Measurements from ENCODE around the gene POLA2. TPM values are rescaled to one million over a fixed set of nuclear protein-coding genes. Genes with fewer than 3 reads are reported as not detected.
"Not testable (repeated sequence)": the region's sequence is repeated elsewhere in the genome, so short reads cannot be mapped to it uniquely, and the experiment has no call there.

POLA2 gene
- total RNA-seq, result 9.2 and 15.3 TPM in 2 replicates

DNA sequence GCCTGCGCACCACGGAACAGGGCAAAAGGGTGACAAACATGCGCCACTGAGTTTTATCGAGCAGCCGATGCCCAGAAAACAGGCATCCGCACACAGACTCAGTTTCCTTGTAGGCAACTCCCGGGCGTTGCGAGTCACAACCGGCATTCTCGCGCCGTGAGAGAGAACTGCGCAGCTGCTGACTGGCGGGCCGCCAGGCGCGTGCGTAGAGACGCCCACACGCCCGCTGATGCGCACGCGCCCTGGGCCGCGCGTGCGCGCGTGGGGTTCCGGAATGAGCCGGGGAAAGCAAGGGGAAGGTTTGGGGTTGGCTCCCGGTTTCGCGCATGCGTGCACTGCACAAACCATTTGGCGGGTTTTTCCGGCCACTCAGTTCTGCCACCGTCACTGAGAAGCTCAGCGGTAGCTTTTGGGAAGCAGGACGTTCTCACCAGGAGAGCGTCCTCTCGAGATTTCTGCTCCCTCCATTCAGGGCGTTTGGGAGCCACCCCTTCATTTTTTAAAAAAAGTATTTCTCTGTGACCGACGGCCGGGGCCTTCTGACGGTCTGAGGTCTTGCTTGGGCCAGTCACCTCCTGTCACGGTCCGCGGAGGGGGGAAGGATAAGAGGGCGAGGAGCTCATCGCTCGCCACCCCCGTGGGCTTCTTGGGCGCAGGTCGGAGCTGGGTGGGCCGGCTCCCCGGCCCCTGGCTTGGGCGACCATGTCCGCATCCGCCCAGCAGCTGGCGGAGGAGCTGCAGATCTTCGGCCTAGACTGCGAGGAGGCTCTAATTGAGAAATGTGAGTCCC lies at the start of gene POLA2:
Gene POLA2, plus strand, starts transcription at position 372 of the 790 bp plus-strand sequence. Its CDS starts 331 bp downstream, at position 703.
- DNase-seq (ENCODE audit: low read depth, low spot score), result peak; percentile 73

- DNase-seq (ENCODE audit: low read depth, low spot score), result no peak
Measured at GRCh38 chr11:65212226-65212801, 49.4 kb upstream of the POLA2 start.

- DNase-seq (ENCODE audit: low read depth, low spot score), result no peak
Measured at GRCh38 chr11:65213322-65214211, 48.2 kb upstream of the POLA2 start.

DNA sequence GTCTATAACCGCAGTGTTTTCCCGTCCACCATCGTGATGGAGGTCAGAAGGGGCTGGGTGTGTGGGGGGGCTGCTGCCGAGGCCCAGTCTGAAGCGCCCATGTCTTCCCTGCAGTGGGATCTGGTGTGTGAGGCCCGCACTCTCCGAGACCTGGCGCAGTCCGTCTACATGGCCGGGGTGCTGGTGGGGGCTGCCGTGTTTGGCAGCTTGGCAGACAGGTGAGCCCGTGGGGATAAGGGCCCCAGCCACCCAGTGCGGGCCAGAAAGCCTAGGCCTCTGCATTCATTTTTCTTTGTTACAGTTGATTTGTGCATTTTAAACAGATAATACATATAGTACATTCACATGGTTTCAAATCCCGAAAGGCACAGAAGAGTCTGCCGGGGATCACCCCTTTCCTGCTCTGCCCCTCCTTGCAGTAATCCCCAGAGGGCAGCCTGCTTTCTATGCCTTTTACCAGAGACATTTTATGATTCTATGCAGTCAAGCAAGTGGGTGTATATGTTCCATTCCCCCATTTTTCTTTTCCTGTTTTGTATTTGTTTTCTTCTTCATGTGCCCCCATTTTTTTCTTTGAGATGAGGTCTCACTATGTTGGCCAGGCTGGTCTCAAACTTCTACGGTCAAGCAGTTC lies 47.4 kb upstream of the POLA2 start:
- no peak for DNase-seq (ENCODE audit: low read depth, low spot score)

GRCh38 chr11:65215441-65216076 lies 46.2 kb upstream of the POLA2 start:
- no peak for DNase-seq (ENCODE audit: low read depth, low spot score)

- DNase-seq (ENCODE audit: low read depth, low spot score), result no peak
Measured at GRCh38 chr11:65216830-65217229, 44.9 kb upstream of the POLA2 start.

DNA sequence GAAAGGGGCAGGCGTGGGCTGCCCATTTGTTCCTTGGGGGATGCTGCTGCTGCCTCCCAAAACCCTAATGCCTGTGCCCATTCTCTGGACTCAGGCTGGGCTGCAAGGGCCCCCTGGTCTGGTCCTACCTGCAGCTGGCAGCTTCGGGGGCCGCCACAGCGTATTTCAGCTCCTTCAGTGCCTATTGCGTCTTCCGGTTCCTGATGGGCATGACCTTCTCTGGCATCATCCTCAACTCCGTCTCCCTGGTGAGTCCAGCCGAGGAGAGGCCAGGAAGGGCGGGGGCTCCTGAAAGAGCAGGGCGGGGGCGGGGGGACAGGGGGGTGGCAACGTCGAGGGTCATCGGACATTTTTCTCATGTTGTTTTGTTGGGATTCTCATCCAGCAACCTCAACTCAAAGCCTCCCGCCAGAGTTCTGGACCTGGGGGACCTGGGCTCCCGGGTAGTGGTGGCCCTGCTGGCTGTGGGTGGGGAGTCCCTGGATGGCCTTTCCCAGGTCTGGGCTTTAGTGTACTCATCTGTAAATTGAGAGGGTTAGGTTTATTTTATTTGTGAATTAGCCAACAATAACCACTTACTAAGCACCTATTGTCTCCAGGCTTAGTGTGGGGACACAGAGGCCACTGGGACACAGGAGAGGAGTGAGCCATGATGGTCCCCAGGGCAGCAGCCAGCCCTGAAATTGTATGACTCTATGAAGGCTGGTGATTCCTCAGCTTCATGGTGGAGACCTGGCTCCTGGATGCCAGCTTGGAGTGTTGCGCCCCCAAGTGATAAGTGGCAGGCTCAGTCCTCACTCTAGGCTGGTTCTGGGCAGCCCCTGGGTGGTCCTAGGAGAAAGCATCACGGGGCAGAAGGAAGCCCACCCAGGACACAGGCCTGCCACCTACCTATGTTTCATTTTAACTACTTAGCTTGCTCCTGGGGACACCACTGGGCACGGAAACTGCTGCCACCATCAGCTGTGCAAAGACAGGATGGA lies 44.0 kb upstream of the POLA2 start:
- DNase-seq (ENCODE audit: low read depth, low spot score), result no peak

- no peak for DNase-seq (ENCODE audit: low read depth, low spot score)
Measured at GRCh38 chr11:65218446-65218845, 43.3 kb upstream of the POLA2 start.

- DNase-seq (ENCODE audit: low read depth, low spot score), result no peak
Measured at GRCh38 chr11:65219930-65220213, 41.9 kb upstream of the POLA2 start.

DNA sequence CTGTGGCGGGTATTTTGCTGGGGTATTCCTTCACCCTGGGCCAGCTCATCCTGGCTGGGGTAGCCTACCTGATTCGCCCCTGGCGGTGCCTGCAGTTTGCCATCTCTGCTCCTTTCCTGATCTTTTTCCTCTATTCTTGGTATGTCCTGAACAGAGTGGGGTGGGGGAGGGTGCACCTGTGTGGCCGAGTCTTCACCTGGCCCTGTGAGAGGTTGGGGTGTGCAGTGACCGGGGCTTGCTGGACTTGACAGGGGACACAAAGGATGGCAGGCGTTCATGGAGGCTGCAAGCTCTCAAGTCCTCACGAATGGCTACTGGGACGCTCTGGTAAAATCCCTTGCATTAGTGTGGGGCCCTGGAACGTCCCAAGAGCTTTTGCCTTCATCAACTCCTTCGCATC lies 40.7 kb upstream of the POLA2 start:
- no peak for DNase-seq (ENCODE audit: low read depth, low spot score)

- no peak for DNase-seq (ENCODE audit: low read depth, low spot score)
Measured at GRCh38 chr11:65223011-65223410, 38.8 kb upstream of the POLA2 start.

GRCh38 chr11:65224930-65225278 lies 36.9 kb upstream of the POLA2 start:
- peak; percentile 32 for DNase-seq (ENCODE audit: low read depth, low spot score)

DNA sequence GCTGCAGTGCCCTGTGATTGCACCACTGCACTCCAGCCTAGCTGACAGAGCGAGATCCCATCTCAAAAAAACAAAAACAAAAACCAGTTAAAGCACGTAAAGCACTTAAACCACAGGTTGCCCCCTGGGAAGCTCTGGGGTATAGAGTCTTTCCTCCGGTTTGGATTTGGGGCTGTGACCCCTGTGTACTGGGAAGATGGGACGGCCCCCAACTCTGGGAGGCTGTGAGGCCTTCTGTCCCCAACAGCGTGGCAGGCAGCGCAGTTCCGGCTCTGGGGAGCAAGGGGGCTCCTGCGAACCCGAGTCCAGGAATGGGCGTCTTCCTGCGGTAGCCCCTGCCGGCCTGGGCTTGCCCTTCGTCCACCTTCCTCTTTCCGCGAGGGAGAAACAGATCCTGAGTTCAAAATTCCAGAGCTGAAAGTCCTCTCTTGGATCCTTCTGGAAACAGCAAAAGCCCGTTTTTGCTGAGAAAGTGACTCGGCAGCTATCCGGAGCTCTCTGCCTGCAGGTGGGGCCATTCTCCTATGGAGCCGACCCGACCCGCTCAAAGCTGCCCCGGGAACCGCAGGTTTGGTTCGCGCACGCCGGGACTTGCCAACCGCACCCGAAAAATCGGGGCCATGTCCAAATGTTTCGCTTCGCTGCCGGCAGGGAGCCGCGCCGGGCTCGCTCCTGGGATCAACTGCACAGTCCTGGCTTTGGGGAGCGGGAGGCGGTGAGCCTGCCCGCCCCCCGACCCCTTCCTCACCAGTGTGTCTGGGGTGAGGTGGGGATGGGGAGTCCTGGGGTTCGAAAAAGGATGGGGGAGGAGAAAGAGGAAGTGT lies 36.3 kb upstream of the POLA2 start:
- DNase-seq (ENCODE audit: low read depth, low spot score), result no peak

DNA sequence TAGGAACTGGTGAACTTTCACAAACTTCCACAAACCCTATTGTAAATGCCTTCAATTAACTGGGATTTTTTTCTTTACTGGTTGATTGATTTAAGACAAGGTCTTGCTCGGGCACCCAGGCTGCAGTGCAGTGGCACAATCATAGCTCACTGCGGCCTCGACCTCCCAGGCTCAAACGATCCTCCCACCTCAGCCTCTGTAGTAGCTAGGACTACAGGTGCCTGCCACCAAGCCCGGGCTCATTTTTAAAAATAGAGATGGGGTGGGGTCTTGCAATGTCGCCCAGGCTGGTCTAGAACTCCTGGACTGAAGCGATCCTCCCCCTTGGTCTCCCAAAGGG lies 35.7 kb upstream of the POLA2 start:
- DNase-seq (ENCODE audit: low read depth, low spot score), result no peak

GRCh38 chr11:65227879-65228278 lies 33.9 kb upstream of the POLA2 start:
- DNase-seq (ENCODE audit: low read depth, low spot score), result no peak

DNA sequence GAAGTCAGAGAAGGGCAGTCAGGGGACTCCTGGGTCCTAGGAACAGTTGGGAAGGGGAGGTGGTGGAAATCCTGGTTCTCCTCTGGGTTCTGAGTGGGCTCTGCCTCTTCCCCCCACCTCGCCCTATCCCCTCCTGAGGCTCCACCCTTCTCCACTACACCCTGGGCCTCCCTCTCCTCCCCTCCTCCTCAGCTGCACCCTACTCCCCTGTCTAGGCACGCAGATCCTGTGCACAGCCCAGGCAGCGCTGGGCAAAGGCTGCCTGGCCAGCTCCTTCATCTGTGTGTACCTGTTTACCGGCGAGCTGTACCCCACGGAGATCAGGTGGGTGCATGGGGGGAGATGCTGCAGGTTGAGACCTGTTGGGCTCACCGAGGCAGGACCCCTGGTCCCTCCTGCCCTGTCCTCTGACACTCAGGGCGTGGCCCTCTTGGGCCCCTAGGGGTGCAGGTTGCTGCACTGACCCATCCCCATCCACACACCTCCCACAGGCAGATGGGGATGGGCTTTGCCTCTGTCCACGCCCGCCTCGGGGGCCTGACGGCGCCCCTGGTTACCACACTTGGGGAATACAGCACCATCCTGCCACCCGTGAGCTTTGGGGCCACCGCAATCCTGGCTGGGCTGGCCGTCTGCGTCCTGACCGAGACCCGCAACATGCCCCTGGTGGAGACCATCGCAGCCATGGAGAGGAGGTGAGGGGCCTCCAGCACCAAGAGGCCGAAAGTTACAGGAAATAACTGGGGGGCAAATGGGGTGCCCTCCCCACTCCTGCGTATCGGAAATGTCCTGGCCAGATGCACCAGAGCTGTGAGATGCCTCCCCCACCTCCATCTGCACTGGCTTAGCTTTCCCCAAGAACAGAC lies 25.3 kb upstream of the POLA2 start:
- no peak for DNase-seq (ENCODE audit: low read depth, low spot score)

DNA sequence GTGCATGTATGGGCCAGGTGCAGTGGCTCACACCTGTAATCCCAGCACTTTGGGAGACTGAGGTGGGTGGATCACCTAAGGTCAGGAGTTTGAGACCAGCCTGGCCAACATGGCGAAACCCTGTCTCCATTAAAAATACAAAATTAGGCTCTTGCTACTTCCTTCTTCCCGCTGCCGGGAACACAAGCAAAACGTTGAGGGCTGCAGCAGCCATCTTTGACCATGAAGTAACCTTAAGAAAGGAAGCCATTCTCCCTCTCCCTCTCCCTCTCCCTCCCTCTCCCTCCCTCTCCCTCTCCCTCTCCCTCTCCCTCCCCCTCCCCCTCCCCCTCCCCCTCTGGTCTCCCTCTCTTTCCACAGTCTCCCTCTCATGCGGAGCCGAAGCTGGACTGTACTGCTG lies 23.5 kb upstream of the POLA2 start:
- DNase-seq (ENCODE audit: low read depth, low spot score), result not testable (repeated sequence)

GRCh38 chr11:65241134-65241533 lies 20.6 kb upstream of the POLA2 start:
- no peak for DNase-seq (ENCODE audit: low read depth, low spot score)

- DNase-seq (ENCODE audit: low read depth, low spot score), result no peak
Measured at GRCh38 chr11:65241692-65242091, 20.1 kb upstream of the POLA2 start.
